AG10803 (cell line): ENCODE measurements around the gene SLC48A1.

ENCODE experiments used
- DNase-seq: peaks from one replicate; pipeline ENCODE4 v3.0.0; 2010; ENCODE audit warnings: low read depth
- H3K4me3 ChIP-seq: 2 replicates; pipeline ENCODE4 v1.5.1; 2011; ENCODE audit warnings: mild to moderate bottlenecking, low read length, control low read depth
- TF ChIP-seq, protein P1 (sequence below): conservative IDR thresholded peaks from 2 replicates; pipeline ENCODE4 v1.5.1; 2011; ENCODE audit warnings: mild to moderate bottlenecking, low read length, control low read depth, inconsistent platforms

Gene SLC48A1

GRCh38 chr12:47822863-47823262, 49.8 kb downstream of the SLC48A1 start:
- no peak overlapping the region for H3K4me3 ChIP-seq
- no peak for DNase-seq
- TF ChIP-seq, protein P1, sequence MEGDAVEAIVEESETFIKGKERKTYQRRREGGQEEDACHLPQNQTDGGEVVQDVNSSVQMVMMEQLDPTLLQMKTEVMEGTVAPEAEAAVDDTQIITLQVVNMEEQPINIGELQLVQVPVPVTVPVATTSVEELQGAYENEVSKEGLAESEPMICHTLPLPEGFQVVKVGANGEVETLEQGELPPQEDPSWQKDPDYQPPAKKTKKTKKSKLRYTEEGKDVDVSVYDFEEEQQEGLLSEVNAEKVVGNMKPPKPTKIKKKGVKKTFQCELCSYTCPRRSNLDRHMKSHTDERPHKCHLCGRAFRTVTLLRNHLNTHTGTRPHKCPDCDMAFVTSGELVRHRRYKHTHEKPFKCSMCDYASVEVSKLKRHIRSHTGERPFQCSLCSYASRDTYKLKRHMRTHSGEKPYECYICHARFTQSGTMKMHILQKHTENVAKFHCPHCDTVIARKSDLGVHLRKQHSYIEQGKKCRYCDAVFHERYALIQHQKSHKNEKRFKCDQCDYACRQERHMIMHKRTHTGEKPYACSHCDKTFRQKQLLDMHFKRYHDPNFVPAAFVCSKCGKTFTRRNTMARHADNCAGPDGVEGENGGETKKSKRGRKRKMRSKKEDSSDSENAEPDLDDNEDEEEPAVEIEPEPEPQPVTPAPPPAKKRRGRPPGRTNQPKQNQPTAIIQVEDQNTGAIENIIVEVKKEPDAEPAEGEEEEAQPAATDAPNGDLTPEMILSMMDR: no peak

- DNase-seq: peak; percentile 44
- TF ChIP-seq, protein P1: no peak
- no peak overlapping the region for H3K4me3 ChIP-seq
Measured at GRCh38 chr12:47823422-47824086, 50.5 kb downstream of the SLC48A1 start.

- DNase-seq: no peak
- H3K4me3 ChIP-seq: no peak overlapping the region
- TF ChIP-seq, protein P1: no peak
Measured at GRCh38 chr12:47824198-47824597, 51.2 kb downstream of the SLC48A1 start.

DNA sequence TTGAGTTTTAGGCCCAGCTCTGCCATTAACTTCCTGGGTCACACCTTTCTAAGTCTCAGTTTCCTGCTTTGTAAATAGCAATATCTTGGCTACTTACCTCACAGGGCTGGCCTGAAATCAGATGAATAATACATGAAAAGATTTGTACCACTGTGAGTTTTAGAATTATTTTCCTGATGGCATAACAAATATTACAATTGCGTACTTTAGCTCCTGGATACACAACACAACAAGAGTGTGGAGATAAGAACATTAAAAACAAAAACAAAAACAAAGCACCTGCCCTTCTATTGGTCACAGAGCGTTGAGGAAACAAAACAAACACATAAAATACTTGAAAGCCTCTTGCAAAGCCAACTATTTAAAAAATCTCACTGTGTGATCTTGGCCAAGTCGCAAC, 51.6 kb downstream of the SLC48A1 start:
- H3K4me3 ChIP-seq: no peak overlapping the region
- TF ChIP-seq, protein P1: no peak
- DNase-seq: no peak

DNA sequence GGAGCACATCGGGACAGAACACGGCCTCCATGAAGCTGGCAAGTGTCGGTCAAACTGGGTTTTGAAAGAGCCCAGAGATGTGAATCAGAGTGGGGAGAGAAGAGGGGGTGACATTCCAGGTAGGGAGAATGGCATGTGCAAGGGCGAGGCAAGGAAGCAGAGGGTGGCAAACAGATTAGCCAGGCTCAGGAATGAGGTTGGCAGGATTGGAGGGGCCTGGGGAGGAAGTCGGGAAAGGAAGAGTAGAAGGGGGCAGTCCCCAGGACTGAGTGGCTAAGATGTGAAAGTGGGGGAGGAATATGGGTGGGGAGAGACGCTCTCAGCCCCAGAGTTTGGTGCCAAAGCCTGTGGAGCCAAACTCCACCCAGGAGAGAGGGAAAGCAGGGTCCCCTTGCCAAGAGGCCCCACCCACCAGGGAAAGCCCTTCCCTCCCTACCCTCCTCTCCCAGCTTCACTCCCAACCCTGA, 52.2 kb downstream of the SLC48A1 start:
- TF ChIP-seq, protein P1: no peak
- DNase-seq: no peak
- H3K4me3 ChIP-seq: no peak overlapping the region

- no peak for DNase-seq
Measured at GRCh38 chr12:47828008-47828975, 55.3 kb downstream of the SLC48A1 start.

More at GRCh38 chr12:47828008-47828975, 55.3 kb downstream of the SLC48A1 start:
- TF ChIP-seq, protein P1: no peak
- no peak overlapping the region for H3K4me3 ChIP-seq
